Fibroblast of the aortic adventitia (primary cell): ENCODE results near the gene TRIM67. TPM values are rescaled to one million over a fixed set of nuclear protein-coding genes. Genes with fewer than 3 reads are reported as not detected.

ENCODE experiments used
- DNase-seq: peaks from one replicate; pipeline ENCODE4 v3.0.0-alpha.2; 2010; ENCODE audit warnings: low read depth
- H3K4me3 ChIP-seq: 2 replicates; pipeline ENCODE4 v1.5.1; 2011; ENCODE audit warnings: low read depth, mild to moderate bottlenecking, control low read depth, low read length, moderate library complexity
- CTCF ChIP-seq: IDR thresholded peaks from 2 replicates; pipeline ENCODE4 v1.5.1; 2011; ENCODE audit warnings: mild to moderate bottlenecking, low read length, control low read depth, inconsistent platforms; ENCODE audit not compliant: insufficient read depth
- total RNA-seq: library from RNA; depleted of rRNA; stranded (reverse); fragments of >200 nt; gene quantifications from 2 replicates; pipeline ENCODE4 v1.2.3, GENCODE V29; 2012; ENCODE audit warnings: low replicate concordance

TRIM67 gene
- total RNA-seq, 1 donor: not detected

DNA sequence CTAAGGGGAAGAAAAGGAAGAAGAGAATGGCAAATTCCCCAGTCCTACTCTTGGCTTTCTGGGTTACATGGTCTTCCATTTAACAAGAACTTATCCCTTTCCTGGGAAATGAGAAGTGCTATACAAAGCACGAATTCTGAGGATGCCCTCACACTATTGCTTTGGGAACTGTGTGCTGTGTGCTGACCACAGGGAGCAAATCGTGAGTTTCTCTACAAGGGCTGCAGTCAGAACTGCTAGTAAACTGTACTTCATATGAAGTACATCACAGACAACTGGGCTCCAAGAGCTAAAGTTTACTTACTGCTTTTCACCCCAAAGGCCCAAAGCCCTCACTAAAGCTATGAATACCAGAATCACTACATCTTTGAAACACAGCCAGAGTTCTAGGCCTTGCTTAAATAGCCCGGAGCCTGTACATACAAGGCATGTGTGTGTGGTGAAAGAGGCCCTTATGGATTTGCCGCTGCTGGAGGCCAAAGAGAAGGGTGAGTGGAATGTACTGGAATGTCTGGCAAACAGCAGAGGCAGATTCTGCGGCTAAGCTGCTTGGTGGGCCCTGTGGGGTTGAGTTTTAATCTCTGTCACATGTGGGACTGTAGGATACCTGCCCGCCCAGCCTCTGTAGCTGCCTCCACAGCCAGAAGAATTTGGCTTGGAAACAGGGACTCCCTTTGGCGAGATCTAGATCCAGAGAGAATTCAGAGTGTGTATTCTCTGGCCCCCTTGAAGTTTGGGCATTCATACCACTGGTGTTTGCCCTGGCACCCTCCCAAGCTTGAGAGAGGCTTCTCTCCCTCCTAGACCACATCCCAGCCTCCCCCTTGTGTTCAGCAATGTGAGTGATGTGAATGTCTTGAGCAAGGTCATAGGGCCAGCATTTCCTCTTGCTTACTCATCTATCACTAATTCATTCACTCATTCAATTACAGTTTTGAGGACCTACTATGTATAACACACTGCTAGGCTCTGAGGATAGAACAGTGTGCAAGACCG lies 21.9 kb upstream of the TRIM67 start:
- H3K4me3 ChIP-seq: no peak overlapping the region
- peak; percentile 94 for DNase-seq
- TF ChIP-seq CTCF: no peak

- TF ChIP-seq CTCF: no peak
- no peak for DNase-seq
- no peak overlapping the region for H3K4me3 ChIP-seq
These were observed 17.3 kb upstream of the TRIM67 start for GRCh38 chr1:231144416-231145193.

DNA sequence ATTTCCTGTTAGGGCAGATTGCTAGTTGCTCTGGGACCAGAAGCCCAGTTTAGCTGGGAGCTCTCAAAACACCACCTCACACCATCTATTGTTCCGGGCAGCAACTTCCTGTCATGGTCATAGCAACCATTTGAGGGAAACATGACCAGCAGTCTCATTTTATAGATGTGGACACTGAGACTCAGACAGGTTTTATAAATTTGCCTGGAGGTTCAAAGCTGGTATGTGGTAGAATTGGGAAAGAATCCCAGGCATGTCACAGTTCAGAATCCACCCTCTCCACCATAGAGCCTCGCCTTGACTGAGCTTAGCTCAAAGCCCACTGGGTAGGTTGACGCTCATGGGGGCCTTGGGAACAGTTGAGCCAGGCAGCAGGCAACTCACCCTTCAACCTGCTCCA lies 14.0 kb upstream of the TRIM67 start:
- no peak for TF ChIP-seq CTCF
- DNase-seq: no peak
- no peak overlapping the region for H3K4me3 ChIP-seq

- TF ChIP-seq CTCF: no peak
- DNase-seq: no peak
- no peak overlapping the region for H3K4me3 ChIP-seq
These were observed 10.0 kb upstream of the TRIM67 start for GRCh38 chr1:231151811-231152210.

GRCh38 chr1:231153726-231154125 lies 8.1 kb upstream of the TRIM67 start:
- no peak overlapping the region for H3K4me3 ChIP-seq
- TF ChIP-seq CTCF: no peak
- no peak for DNase-seq

- no peak overlapping the region for H3K4me3 ChIP-seq
- TF ChIP-seq CTCF: no peak
- no peak for DNase-seq
These were observed 6.0 kb upstream of the TRIM67 start for GRCh38 chr1:231155808-231156207.
